GM23248 (cell line): ENCODE results near the gene RANBP9. TPM values are rescaled to one million over a fixed set of nuclear protein-coding genes. Genes with fewer than 3 reads are reported as not detected.

ENCODE experiments used
- DNase-seq: peaks from one replicate; pipeline ENCODE4 v3.0.0-alpha.2; 2015
- H2AFZ ChIP-seq: fragments of 200-600 bp; sonication (generic); 2 replicates; pipeline ENCODE4 v1.6.1; 2016; ENCODE audit warnings: antibody characterized with exemption
- H3F3A ChIP-seq: fragments of 200-600 bp; sonication (generic); 2 replicates; pipeline ENCODE4 v1.6.1; 2016; ENCODE audit warnings: mild to moderate bottlenecking, antibody characterized with exemption, mixed run types; ENCODE audit not compliant: insufficient read depth
- H3K27ac ChIP-seq: fragments of 200-600 bp; sonication (generic); 2 replicates; pipeline ENCODE4 v1.5.1; 2016; ENCODE audit warnings: mild to moderate bottlenecking
- H3K27me3 ChIP-seq: fragments of 200-600 bp; sonication (generic); replicated peaks from 2 replicates; pipeline ENCODE4 v1.6.1; 2016; ENCODE audit warnings: mild to moderate bottlenecking; ENCODE audit not compliant: insufficient read depth
- H3K36me3 ChIP-seq: fragments of 200-600 bp; sonication (generic); 2 replicates; pipeline ENCODE4 v1.6.1; 2016; ENCODE audit warnings: low read depth, mild to moderate bottlenecking
- H3K4me1 ChIP-seq: fragments of 200-600 bp; sonication (generic); 2 replicates; pipeline ENCODE4 v1.6.1; 2016; ENCODE audit warnings: mild to moderate bottlenecking; ENCODE audit not compliant: insufficient read depth
- H3K4me2 ChIP-seq: fragments of 200-600 bp; sonication (generic); one replicate; pipeline ENCODE4 v1.6.1; 2016; ENCODE audit warnings: mild to moderate bottlenecking; ENCODE audit not compliant: unreplicated experiment
- H3K4me3 ChIP-seq: fragments of 200-600 bp; sonication (generic); 2 replicates; pipeline ENCODE4 v1.5.1; 2016; ENCODE audit warnings: mild to moderate bottlenecking
- H3K79me2 ChIP-seq: fragments of 200-600 bp; sonication (generic); 2 replicates; pipeline ENCODE4 v1.6.1; 2016; ENCODE audit warnings: mild to moderate bottlenecking; ENCODE audit not compliant: insufficient read depth
- H3K9ac ChIP-seq: fragments of 200-600 bp; sonication (generic); 2 replicates; pipeline ENCODE4 v1.6.1; 2016; ENCODE audit warnings: mild to moderate bottlenecking
- H3K9me2 ChIP-seq: fragments of 200-600 bp; sonication (generic); 2 replicates; pipeline ENCODE4 v1.6.1; 2016; ENCODE audit warnings: mixed run types, mild to moderate bottlenecking, moderate library complexity; ENCODE audit not compliant: insufficient read depth
- H3K9me3 ChIP-seq: fragments of 200-600 bp; sonication (generic); one replicate; pipeline ENCODE4 v1.6.1; 2017; ENCODE audit warnings: low read depth
- H4K20me1 ChIP-seq: fragments of 200-600 bp; sonication (generic); 2 replicates; pipeline ENCODE4 v1.6.0; 2016; ENCODE audit not compliant: insufficient read depth
- EZH2 ChIP-seq: fragments of 200-600 bp; sonication (generic); IDR thresholded peaks from 2 replicates; pipeline ENCODE4 v1.6.1; 2018; ENCODE audit warnings: antibody characterized with exemption, mild to moderate bottlenecking; ENCODE audit not compliant: insufficient read depth, poor library complexity, severe bottlenecking
- EZH2phosphoT487 ChIP-seq: fragments of 200-600 bp; sonication (generic); IDR thresholded peaks from 2 replicates; pipeline ENCODE4 v1.6.1; 2018; ENCODE audit warnings: antibody characterized with exemption, moderate library complexity, mild to moderate bottlenecking, low read depth; ENCODE audit not compliant: insufficient read depth
- WGBS, 2 experiments: methylation state at CpG; one replicate each; pipeline ENCODE4 v1.1.6; 2015 to 2017; ENCODE audit warnings: low lambda C conversion rate in 2 of 2, low coverage in 1 of 2; ENCODE audit errors: missing lambda C conversion rate in 2 of 2; 5-methylcytosine and 5-hydroxymethylcytosine counted together
- in situ Hi-C: fragments of 300-500 bp; cut with MboI; formaldehyde crosslinking; loops from 2 replicates; pipeline ENCODE4 v1.15.0; 2020
- polyA plus RNA-seq: library from polyadenylated mRNA; unstranded; fragments of >200 nt; fragmentation: Nextera tagmentation; extraction: Ambion mirVana; gene quantifications from 2 replicates; pipeline ENCODE4 v1.2.1, GENCODE V29; 2016
- total RNA-seq: library from RNA; depleted of rRNA; stranded (reverse); fragments of >200 nt; shearing (Covaris generic); gene quantifications from 2 replicates; pipeline ENCODE4 v1.2.3, GENCODE V29; 2014

The RANBP9 gene
- total and polyA plus RNA-seq, 2 experiments from 2014 or later = 8.0 to 29.8 TPM

- Histone ChIP-seq H4K20me1 (no peaks in the 10 kb centered on the region), H3K4me3 (no peak overlapping the region), H3K4me1 (peaks cover 9% of the 10 kb centered on the region), H3K27ac (no peak overlapping the region), H3K27me3 (no peaks in the 10 kb centered on the region), H3K79me2 (no peaks in the 10 kb centered on the region), H2AFZ (no peak overlapping the region), H3F3A (peaks cover 16% of the 10 kb centered on the region), H3K4me2 (no peak overlapping the region), H3K36me3 (no peaks in the 10 kb centered on the region), H3K9me3 (no peaks in the 10 kb centered on the region), H3K9me2 (no peaks in the 10 kb centered on the region), H3K9ac (no peak overlapping the region)
- DNase-seq = no peak
- in situ Hi-C loops = no loop called here
- 95 to 96% methylated on average over 31 to 33 of the region's 39 CpGs for WGBS, 2 experiments
- TF ChIP-seq EZH2phosphoT487 = no peak
- no peak for TF ChIP-seq EZH2
Observed at GRCh38 chr6:13716225-13716954, 4.8 kb upstream of the RANBP9 start.

GRCh38 chr6:13715444-13715883, 3.8 kb upstream of the RANBP9 start:
- Histone ChIP-seq H3K4me3 (no peak overlapping the region), H3K27me3 (no peaks in the 10 kb centered on the region), H3K27ac (no peak overlapping the region), H3K9me2 (no peaks in the 10 kb centered on the region), H4K20me1 (no peaks in the 10 kb centered on the region), H3K79me2 (peaks cover 4% of the 10 kb centered on the region), H3F3A (peaks cover 16% of the 10 kb centered on the region), H3K9me3 (no peaks in the 10 kb centered on the region), H3K4me2 (no peak overlapping the region), H3K4me1 (peaks cover 9% of the 10 kb centered on the region), H2AFZ (no peak overlapping the region), H3K9ac (no peak overlapping the region), H3K36me3 (no peaks in the 10 kb centered on the region)
- TF ChIP-seq EZH2 (no peak), EZH2phosphoT487 (no peak)
- 42 to 50% methylated on average over 3 of the region's 3 CpGs for WGBS, 2 experiments
- in situ Hi-C loops = no loop called here
- no peak for DNase-seq

DNA sequence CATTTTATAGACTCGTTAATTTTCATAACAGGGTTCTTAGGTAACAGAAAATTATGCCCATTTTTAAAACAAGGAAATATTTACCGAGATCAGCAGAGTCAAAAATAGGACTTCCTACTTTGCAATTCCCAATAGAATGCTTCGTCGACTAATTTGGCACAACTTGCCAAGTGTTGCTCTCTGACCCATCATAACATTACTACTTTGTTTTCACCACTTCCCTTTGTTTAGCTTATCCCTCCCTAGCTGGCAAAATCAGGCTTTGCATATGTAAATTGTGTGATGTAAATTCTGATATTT, 914 bp upstream of the RANBP9 start:
- Histone ChIP-seq H3K79me2 (peaks cover 33% of the 10 kb centered on the region), H3K27me3 (no peaks in the 10 kb centered on the region), H3K36me3 (no peaks in the 10 kb centered on the region), H3K4me3 (peak overlapping the region; percentile 78), H3K27ac (peak overlapping the region; percentile 87), H4K20me1 (no peaks in the 10 kb centered on the region), H3K4me1 (peaks cover 20% of the 10 kb centered on the region), H3K4me2 (peak overlapping the region; percentile 88), H3F3A (peaks cover 30% of the 10 kb centered on the region), H2AFZ (peak overlapping the region; percentile 88), H3K9me3 (no peaks in the 10 kb centered on the region), H3K9me2 (no peaks in the 10 kb centered on the region), H3K9ac (peak overlapping the region; percentile 88)
- 0 to 1% methylated on average over 4 of the region's 4 CpGs for WGBS, 2 experiments
- in situ Hi-C loops = no loop called here
- DNase-seq = peak; percentile 73
- TF ChIP-seq EZH2phosphoT487 = no peak
- TF ChIP-seq EZH2 = no peak

DNA sequence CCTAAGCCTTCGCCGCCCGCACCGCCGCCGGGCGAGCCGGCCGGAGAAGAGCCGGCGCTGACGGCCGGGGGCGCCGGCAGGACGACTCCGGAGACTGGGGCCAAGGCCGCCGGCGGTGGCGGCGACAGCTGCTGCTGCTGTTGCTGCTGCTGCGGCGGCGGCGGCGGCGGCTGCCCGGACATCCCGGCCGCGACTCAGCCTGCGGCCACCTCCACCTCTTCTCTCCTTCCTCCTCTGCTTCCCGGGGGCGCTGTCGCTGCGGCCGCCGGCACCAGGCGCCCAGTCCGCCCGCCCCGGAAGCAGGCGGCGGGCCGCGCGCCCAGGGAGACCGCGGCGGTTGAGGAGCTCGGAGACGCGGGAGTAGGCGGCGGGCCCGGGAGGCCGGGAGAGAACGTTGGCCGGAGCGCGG, 307 bp downstream of the RANBP9 start:
- Histone ChIP-seq H3K27me3 (no peaks in the 10 kb centered on the region), H3K4me1 (peaks cover 24% of the 10 kb centered on the region), H3K79me2 (peaks cover 46% of the 10 kb centered on the region), H4K20me1 (no peaks in the 10 kb centered on the region; the same call in 1 of the 2 replicates), H3K36me3 (no peaks in the 10 kb centered on the region), H3K9ac (peak overlapping the region; percentile 92), H2AFZ (0 out of 2 replicates have a peak overlapping the region, but pooled peaks have one; percentile 43), H3K4me2 (peak overlapping the region; percentile 25), H3K9me3 (no peaks in the 10 kb centered on the region), H3K9me2 (no peaks in the 10 kb centered on the region), H3F3A (peaks cover 30% of the 10 kb centered on the region), H3K4me3 (peak overlapping the region; percentile 99), H3K27ac (peak overlapping the region; percentile 87)
- no peak for TF ChIP-seq EZH2
- TF ChIP-seq EZH2phosphoT487 = no peak
- in situ Hi-C loops = no loop called here
- DNase-seq = no peak
- 1 to 3% methylated on average over 24 to 56 of the region's 62 CpGs for WGBS, 2 experiments
